Mesenchymal stem cell (in vitro differentiated cells and primary cell): ENCODE data around the gene AP3S2.

Source experiments
- DNase-seq: peaks from one replicate; pipeline ENCODE4 v3.0.0-alpha.2; 2013
- H2AFZ ChIP-seq: one replicate; pipeline ENCODE4 v1.6.1; 2013; ENCODE audit warnings: low read depth, mild to moderate bottlenecking, control low read depth, inconsistent platforms, low read length, moderate library complexity
- H2AK5ac ChIP-seq: 2 replicates; pipeline ENCODE4 v1.6.1; 2013; ENCODE audit warnings: low read length, moderate library complexity, mild to moderate bottlenecking, inconsistent platforms; ENCODE audit not compliant: severe bottlenecking
- H2BK120ac ChIP-seq: one replicate; pipeline ENCODE4 v1.6.1; 2013; ENCODE audit warnings: low read depth, mild to moderate bottlenecking, inconsistent platforms, low read length, moderate library complexity
- H2BK12ac ChIP-seq, 2 experiments: one replicate each; pipeline ENCODE4 v1.6.1; 2013; ENCODE audit warnings: inconsistent platforms in 2 of 2, low read length in 2 of 2, mild to moderate bottlenecking in 2 of 2, moderate library complexity in 2 of 2, control low read depth in 1 of 2
- H2BK15ac ChIP-seq: one replicate; pipeline ENCODE4 v1.6.1; 2013; ENCODE audit warnings: mild to moderate bottlenecking, low read depth, inconsistent platforms; ENCODE audit not compliant: poor library complexity, severe bottlenecking
- H2BK5ac ChIP-seq: 2 replicates; pipeline ENCODE4 v1.6.1; 2013; ENCODE audit warnings: low read depth, mild to moderate bottlenecking, low read length, control low read depth, inconsistent platforms; ENCODE audit not compliant: poor library complexity, severe bottlenecking
- H3K14ac ChIP-seq, 2 experiments: one replicate each; pipeline ENCODE4 v1.6.1; 2013; ENCODE audit warnings: inconsistent platforms in 2 of 2, low read length in 2 of 2, control low read depth in 1 of 2, mild to moderate bottlenecking in 1 of 2, moderate library complexity in 1 of 2
- H3K18ac ChIP-seq, 2 experiments: one replicate each; pipeline ENCODE4 v1.6.1; 2013; ENCODE audit warnings: inconsistent platforms in 2 of 2, low read length in 2 of 2, control low read depth in 1 of 2, low read depth in 1 of 2, mild to moderate bottlenecking in 1 of 2
- H3K23ac ChIP-seq, 2 experiments: one replicate each; pipeline ENCODE4 v1.6.1; 2013; ENCODE audit warnings: inconsistent platforms in 2 of 2, low read length in 2 of 2, mild to moderate bottlenecking in 2 of 2, moderate library complexity in 2 of 2, control low read depth in 1 of 2
- H3K27ac ChIP-seq: 2 replicates; pipeline ENCODE4 v1.5.1; 2013; ENCODE audit warnings: mild to moderate bottlenecking, moderate library complexity, low read length, control low read depth, inconsistent platforms; ENCODE audit not compliant: poor library complexity, severe bottlenecking
- H3K27me3 ChIP-seq, 2 experiments: 2 replicates each; pipeline versions ENCODE4 v1.6.1 to v1.7.0; 2013; ENCODE audit warnings: low read length in 2 of 2, mild to moderate bottlenecking in 2 of 2, moderate library complexity in 2 of 2, control low read depth in 1 of 2, inconsistent platforms in 1 of 2; ENCODE audit not compliant: control insufficient read depth in 1 of 2, insufficient read depth in 1 of 2
- H3K36me3 ChIP-seq, 2 experiments: 2 replicates each; pipeline versions ENCODE4 v1.6.1 to v1.7.0; 2013; ENCODE audit warnings: low read length in 2 of 2, control low read depth in 1 of 2, inconsistent platforms in 1 of 2, low read depth in 1 of 2, mild to moderate bottlenecking in 1 of 2; ENCODE audit not compliant: insufficient read depth in 2 of 2, control insufficient read depth in 1 of 2
- H3K4ac ChIP-seq, 2 experiments: one replicate each; pipeline ENCODE4 v1.6.1; 2013; ENCODE audit warnings: inconsistent platforms in 2 of 2, low read length in 2 of 2, mild to moderate bottlenecking in 2 of 2, moderate library complexity in 2 of 2, control low read depth in 1 of 2, low read depth in 1 of 2
- H3K4me1 ChIP-seq: 2 replicates; pipeline ENCODE4 v1.6.1; 2013; ENCODE audit warnings: low read depth, low read length, control low read depth; ENCODE audit not compliant: control insufficient read depth, insufficient read depth
- H3K4me2 ChIP-seq: 2 replicates; pipeline ENCODE4 v1.6.1; 2013; ENCODE audit warnings: low read length, mild to moderate bottlenecking, inconsistent platforms; ENCODE audit not compliant: poor library complexity, severe bottlenecking
- H3K4me3 ChIP-seq, 2 experiments: 2 replicates each; pipeline versions ENCODE4 v1.5.1 to v1.7.0; 2013; ENCODE audit warnings: low read length in 2 of 2, mild to moderate bottlenecking in 2 of 2, control low read depth in 1 of 2, low read depth in 1 of 2; ENCODE audit not compliant: insufficient read depth in 1 of 2
- H3K79me1 ChIP-seq: replicated peaks from 2 replicates; pipeline ENCODE4 v1.6.1; 2013; ENCODE audit warnings: mild to moderate bottlenecking, control low read depth, low read length, inconsistent platforms; ENCODE audit not compliant: poor library complexity, severe bottlenecking
- H3K9ac ChIP-seq: 2 replicates; pipeline ENCODE4 v1.7.0; 2013; ENCODE audit warnings: mild to moderate bottlenecking, low read length, moderate library complexity
- H3K9me3 ChIP-seq: 2 replicates; pipeline ENCODE4 v1.7.0; 2013; ENCODE audit warnings: mild to moderate bottlenecking, low read length; ENCODE audit not compliant: control insufficient read depth
- H4K8ac ChIP-seq: one replicate; pipeline ENCODE4 v1.6.1; 2013; ENCODE audit warnings: inconsistent platforms, mild to moderate bottlenecking, low read length, moderate library complexity
- H4K91ac ChIP-seq: one replicate; pipeline ENCODE4 v1.6.1; 2013; ENCODE audit warnings: mild to moderate bottlenecking, low read length, inconsistent platforms
- WGBS: methylation state at CpG from one replicate; pipeline ENCODE4 v1.1.7; 2013; ENCODE audit warnings: mixed read lengths; 5-methylcytosine and 5-hydroxymethylcytosine counted together

Gene AP3S2

DNA sequence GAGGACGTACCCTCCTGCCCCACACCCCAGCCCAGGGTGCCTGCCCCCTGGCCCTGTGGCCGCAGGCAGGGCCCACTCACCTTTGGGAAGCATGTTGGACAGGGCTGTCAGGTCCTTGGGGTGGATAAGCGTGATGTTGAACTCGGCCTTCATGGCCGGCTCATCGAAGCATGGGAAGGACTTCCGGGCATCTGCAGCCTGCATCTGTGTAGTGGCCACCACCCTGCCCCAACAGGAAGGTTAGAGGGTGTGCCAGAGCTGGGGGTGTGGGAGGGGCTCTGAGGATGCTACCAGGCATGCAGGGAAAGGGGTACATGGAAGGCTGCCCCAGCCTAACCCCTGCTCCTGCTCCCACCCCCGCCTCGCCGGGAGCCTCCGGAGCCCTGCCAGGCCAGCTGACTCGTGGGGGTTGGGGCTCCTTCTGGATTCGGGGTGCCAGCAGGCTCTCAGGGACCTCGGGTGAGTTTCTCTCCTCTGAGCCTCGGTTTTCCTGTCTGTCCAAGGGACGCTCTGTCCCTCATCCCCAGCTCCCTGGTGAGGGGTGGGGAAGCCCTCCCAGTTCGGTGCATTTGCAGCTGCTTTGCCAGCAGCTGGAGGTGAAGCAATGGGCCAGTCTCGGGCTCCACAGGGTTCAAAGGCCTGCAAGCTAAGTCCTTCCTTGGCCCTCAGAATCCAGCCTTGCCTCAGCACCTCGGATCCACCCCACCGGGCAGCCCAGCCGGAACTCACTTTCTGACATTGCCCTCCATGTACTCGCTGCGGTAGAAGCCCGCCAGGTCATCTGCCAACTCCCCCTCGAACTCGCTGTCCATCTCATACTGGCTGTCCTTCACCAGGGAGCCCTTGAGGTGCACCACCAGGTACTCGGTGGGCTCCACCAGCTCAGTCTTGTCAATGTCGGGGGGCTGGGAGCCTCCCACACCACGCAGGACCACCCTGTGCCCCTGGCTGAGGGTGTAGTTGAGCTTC is 88.3 kb downstream of the AP3S2 start:
- no peak overlapping the region for H3K4me3 ChIP-seq
- H4K91ac ChIP-seq: no peak overlapping the region
- H3K36me3 ChIP-seq: peaks cover 32 to 95% of the 10 kb centered on the region in 2 experiments
- H4K8ac ChIP-seq: no peak overlapping the region
- no peak overlapping the region for H3K4ac ChIP-seq
- H3K79me1 ChIP-seq: peaks cover 2% of the 10 kb centered on the region
- H3K9ac ChIP-seq: peak overlapping the region; percentile 7
- no peak overlapping the region for H3K14ac ChIP-seq
- H2BK120ac ChIP-seq: no peak overlapping the region
- H3K27ac ChIP-seq: no peak overlapping the region
- no peak overlapping the region for H2BK15ac ChIP-seq
- no peak overlapping the region for H2BK12ac ChIP-seq
- H3K27me3 ChIP-seq: no peaks in the 10 kb centered on the region
- no peak overlapping the region for H3K4me2 ChIP-seq
- no peak for DNase-seq
- 94% methylated on average over 28 of the region's 29 CpGs for WGBS
- H2BK5ac ChIP-seq: no peak overlapping the region
- H2AFZ ChIP-seq: no peak overlapping the region
- H3K9me3 ChIP-seq: no peaks in the 10 kb centered on the region
- H2AK5ac ChIP-seq: no peak overlapping the region
- H3K4me1 ChIP-seq: peaks cover 28% of the 10 kb centered on the region
- no peak overlapping the region for H3K18ac ChIP-seq
- no peak overlapping the region for H3K23ac ChIP-seq

DNA sequence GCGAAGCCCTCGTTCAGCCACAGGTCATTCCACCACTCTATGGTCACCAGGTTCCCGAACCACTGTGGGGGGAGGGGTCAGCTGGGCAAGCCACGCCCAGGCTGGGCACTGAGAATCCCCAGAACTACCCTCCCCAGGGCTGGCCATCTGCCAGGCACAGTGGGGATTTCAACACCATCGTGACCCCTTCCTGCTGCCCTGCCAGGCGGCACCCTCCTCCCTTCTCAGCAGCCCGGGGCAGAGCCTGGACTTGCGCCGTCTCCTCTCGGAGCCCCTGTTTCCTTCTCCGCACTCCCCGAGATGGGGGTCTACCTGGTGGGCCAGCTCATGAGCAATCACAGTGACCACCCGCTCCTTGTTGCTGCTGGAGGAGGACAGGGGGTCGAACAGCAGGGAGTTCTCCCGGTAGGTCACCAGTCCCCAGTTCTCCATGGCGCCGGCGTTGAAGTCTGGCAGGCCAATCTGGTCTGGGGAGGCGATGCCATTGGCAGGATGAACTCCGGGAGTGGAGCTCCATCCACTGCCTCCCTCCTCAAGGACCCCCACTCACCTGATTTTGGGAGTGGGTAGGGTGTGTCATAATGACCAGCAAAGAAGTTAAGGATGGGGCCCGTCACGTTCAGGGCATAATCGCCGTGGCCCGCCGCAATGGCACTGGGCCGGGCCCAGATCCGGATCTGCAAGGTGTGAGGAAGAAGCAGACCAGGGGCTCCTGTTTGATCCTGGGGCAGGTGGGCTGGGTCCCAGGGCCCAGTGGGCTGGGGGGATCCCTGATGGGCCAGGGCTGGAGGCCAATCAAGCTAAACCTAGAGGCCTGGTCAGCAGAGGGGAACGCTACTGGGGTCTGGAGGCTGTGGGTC is 89.6 kb downstream of the AP3S2 start:
- Histone ChIP-seq H3K79me1 (no peaks in the 10 kb centered on the region), H3K36me3 (peaks cover 38 to 97% of the 10 kb centered on the region in 2 experiments), H2AK5ac (no peak overlapping the region), H3K23ac (no peak overlapping the region), H3K9me3 (no peaks in the 10 kb centered on the region), H4K91ac (no peak overlapping the region), H3K4ac (no peak overlapping the region), H2BK15ac (no peak overlapping the region), H4K8ac (no peak overlapping the region), H3K4me1 (peaks cover 27% of the 10 kb centered on the region), H2BK12ac (no peak overlapping the region), H3K4me3 (no peak overlapping the region), H2BK5ac (no peak overlapping the region), H2BK120ac (no peak overlapping the region), H3K27me3 (no peaks in the 10 kb centered on the region), H3K18ac (no peak overlapping the region), H3K14ac (no peak overlapping the region), H2AFZ (no peak overlapping the region), H3K9ac (peak overlapping the region; percentile 7), H3K4me2 (no peak overlapping the region), H3K27ac (no peak overlapping the region)
- WGBS: 97% methylated on average over 26 of the region's 29 CpGs
- DNase-seq: no peak

DNA sequence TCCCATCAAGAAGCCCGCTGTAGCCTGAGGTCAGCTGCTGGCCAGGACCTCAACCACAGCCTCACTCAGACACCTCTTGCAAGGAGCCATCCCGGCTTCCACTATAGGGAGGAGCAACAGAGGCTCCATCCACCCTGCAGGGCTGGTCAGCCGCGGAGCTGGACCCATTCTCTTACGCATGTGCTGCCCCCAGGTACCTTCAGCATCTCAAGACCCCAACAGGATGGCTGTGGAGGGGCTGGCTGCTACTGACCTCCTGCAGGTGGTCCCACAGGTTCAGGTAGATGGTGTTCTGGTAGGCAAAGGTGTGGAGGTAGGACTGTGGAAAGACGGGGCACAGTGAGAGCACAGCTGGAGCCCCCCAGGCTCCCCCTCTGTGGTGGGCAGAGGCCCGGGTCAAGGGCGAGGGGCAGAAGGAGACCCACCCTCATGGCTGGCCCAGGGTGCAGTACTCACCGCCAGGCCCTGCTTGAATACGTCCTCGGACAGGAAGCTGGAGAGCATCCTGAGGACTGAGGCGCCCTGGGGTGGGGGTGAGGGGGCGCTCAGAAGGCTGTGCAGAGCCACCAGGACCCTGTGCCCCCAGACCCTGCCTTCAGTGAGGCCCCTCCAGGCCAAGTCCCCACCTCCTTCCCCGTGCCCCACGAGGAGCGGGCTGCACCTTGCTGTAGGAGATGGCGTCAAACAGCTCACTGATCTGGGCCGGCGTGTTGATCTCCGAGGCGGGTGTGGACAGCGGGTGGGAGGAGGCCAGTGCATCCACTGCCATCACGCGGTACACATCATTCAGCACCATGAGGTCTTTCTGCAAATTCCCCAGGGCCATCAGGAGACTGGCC is 90.6 kb downstream of the AP3S2 start:
- no peak overlapping the region for H3K23ac ChIP-seq
- no peak overlapping the region for H2BK5ac ChIP-seq
- H2BK12ac ChIP-seq: no peak overlapping the region
- WGBS: 94% methylated on average over 23 of the region's 24 CpGs
- H2BK15ac ChIP-seq: peak overlapping the region; percentile 30
- no peaks in the 10 kb centered on the region for H3K9me3 ChIP-seq
- H3K27ac ChIP-seq: no peak overlapping the region
- H4K91ac ChIP-seq: no peak overlapping the region
- H3K27me3 ChIP-seq: no peaks in the 10 kb centered on the region
- H3K18ac ChIP-seq: no peak overlapping the region
- H3K79me1 ChIP-seq: no peaks in the 10 kb centered on the region
- no peak for DNase-seq
- H4K8ac ChIP-seq: no peak overlapping the region
- H2AFZ ChIP-seq: no peak overlapping the region
- no peak overlapping the region for H2AK5ac ChIP-seq
- no peak overlapping the region for H3K4me3 ChIP-seq
- H3K9ac ChIP-seq: no peak overlapping the region
- no peak overlapping the region for H2BK120ac ChIP-seq
- H3K4me1 ChIP-seq: peaks cover 24% of the 10 kb centered on the region
- no peak overlapping the region for H3K4ac ChIP-seq
- H3K36me3 ChIP-seq: peaks cover 41 to 97% of the 10 kb centered on the region in 2 experiments
- no peak overlapping the region for H3K14ac ChIP-seq
- no peak overlapping the region for H3K4me2 ChIP-seq
